ENCODE measurements around the gene MTMR11.

Gene MTMR11

DNA sequence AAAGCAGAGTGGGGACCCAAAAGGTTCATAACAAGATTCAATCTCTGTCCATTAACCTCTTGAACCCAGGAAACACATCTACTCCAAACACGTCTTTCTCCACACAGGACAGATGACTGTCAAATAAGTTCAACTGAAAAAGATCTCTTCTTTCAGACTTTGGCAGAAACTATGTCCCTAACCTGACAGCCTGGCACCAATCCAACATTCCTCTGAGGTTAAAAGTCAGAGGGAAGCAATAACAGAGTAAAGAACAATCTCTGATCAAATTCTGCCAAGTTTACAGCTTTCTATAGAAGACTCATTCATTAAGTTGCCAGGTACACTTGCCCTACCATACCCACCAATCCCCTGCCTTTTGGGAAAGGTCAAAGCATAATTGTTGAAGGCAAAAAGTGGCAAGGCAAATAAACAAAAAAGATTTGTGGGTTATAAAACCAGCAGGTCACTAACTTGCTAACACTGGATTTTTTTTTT, 41.9 kb upstream of the MTMR11 start:
- H3K14ac ChIP-seq (ENCODE audit: low read length), result no peak overlapping the region

DNA sequence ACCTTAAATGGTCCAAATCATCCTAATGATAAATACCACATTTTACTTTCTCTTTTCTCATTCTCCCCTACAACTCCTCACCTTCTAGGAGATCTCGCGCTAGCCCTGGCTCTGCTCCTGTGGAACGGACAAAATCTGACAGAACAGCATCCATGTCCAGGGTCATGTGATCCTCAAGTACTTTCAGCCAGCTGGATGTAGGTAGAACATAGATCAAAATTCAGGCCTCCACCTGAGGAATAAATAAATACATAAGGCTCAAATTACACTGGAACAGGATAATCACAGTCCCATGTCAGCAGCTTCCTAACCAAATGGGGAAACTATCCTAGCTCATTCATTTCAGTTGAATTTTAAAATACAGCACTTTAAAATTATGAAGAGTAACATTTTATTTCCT, 40.7 kb upstream of the MTMR11 start:
- H2BK12ac ChIP-seq (ENCODE audit: low read length), result no peak overlapping the region
- no peaks in the 10 kb centered on the region for H3K4me1 ChIP-seq (ENCODE audit: control insufficient read depth in 2 of 2, insufficient read depth in 1 of 2, low read depth in 1 of 2, low read length in 2 of 2)
- H3K23ac ChIP-seq (ENCODE audit: low read depth, low read length, poor library complexity), result no peak overlapping the region
- no peak for DNase-seq (ENCODE audit: low spot score)
- no peaks in the 10 kb centered on the region for H3K27me3 ChIP-seq (ENCODE audit: control insufficient read depth in 3 of 3, insufficient read depth in 3 of 3, low read depth in 1 of 3, low read length in 3 of 3)
- no peak overlapping the region for H4K8ac ChIP-seq (ENCODE audit: low read depth, low read length)
- H2BK120ac ChIP-seq (ENCODE audit: low read depth, low read length), result no peak overlapping the region
- no peaks in the 10 kb centered on the region for H3K79me1 ChIP-seq (ENCODE audit: low read depth, low read length)
- H3K4me3 ChIP-seq (ENCODE audit: low read length in 2 of 2), result no peak overlapping the region
- no peak overlapping the region for H3K14ac ChIP-seq (ENCODE audit: low read length)
- H4K91ac ChIP-seq (ENCODE audit: low read depth, low read length, poor library complexity), result no peak overlapping the region
- no peak overlapping the region for H3K9ac ChIP-seq (ENCODE audit: low read depth, low read length, poor library complexity)
- no peak overlapping the region for H2BK15ac ChIP-seq (ENCODE audit: low read length)
- H3K9me3 ChIP-seq (replicated peaks in 1 of 2; ENCODE audit: control insufficient read depth in 2 of 2, insufficient read depth in 1 of 2, low read depth in 1 of 2, low read length in 2 of 2), result no peaks in the 10 kb centered on the region
- no peak overlapping the region for H3K4me2 ChIP-seq (ENCODE audit: insufficient read depth, low read length, poor library complexity, severe bottlenecking)
- WGBS, 2 donors (ENCODE audit: extremely low coverage in 2 of 2, insufficient read length in 2 of 2, insufficient replicate concordance in 1 of 2), result no CpG with 5 or more reads among the region's 3 CpGs
- H3K4ac ChIP-seq (ENCODE audit: low read length), result no peak overlapping the region
- H3K36me3 ChIP-seq (replicated peaks in 1 of 2; ENCODE audit: control insufficient read depth in 2 of 2, insufficient read depth in 2 of 2, low read length in 2 of 2), result peaks cover 8 to 54% of the 10 kb centered on the region in 2 donors
- H2AFZ ChIP-seq (ENCODE audit: low read length), result no peak overlapping the region
- no peak overlapping the region for H3K18ac ChIP-seq (ENCODE audit: low read length)
- H3K27ac ChIP-seq (replicated peaks; ENCODE audit: low read length), result no peak overlapping the region
- no peak overlapping the region for H2AK5ac ChIP-seq (ENCODE audit: low read depth, low read length)
- no peak overlapping the region for H2BK5ac ChIP-seq (ENCODE audit: low read length)

More for the DNA sequence above, 41.9 kb upstream of the MTMR11 start:
- Histone ChIP-seq H2AK5ac (ENCODE audit: low read depth, low read length) (no peak overlapping the region), H3K36me3 (replicated peaks in 1 of 2; ENCODE audit: control insufficient read depth in 2 of 2, insufficient read depth in 2 of 2, low read length in 2 of 2) (peaks cover 5 to 42% of the 10 kb centered on the region in 2 donors), H4K8ac (ENCODE audit: low read depth, low read length) (no peak overlapping the region), H2BK120ac (ENCODE audit: low read depth, low read length) (no peak overlapping the region), H3K9me3 (replicated peaks in 1 of 2; ENCODE audit: control insufficient read depth in 2 of 2, insufficient read depth in 1 of 2, low read depth in 1 of 2, low read length in 2 of 2) (no peaks in the 10 kb centered on the region), H2BK12ac (ENCODE audit: low read length) (no peak overlapping the region), H2BK5ac (ENCODE audit: low read length) (no peak overlapping the region), H3K79me1 (ENCODE audit: low read depth, low read length) (no peaks in the 10 kb centered on the region), H3K4me1 (ENCODE audit: control insufficient read depth in 2 of 2, insufficient read depth in 1 of 2, low read depth in 1 of 2, low read length in 2 of 2) (no peaks in the 10 kb centered on the region), H3K9ac (ENCODE audit: low read depth, low read length, poor library complexity) (no peak overlapping the region), H3K27me3 (ENCODE audit: control insufficient read depth in 3 of 3, insufficient read depth in 3 of 3, low read depth in 1 of 3, low read length in 3 of 3) (no peaks in the 10 kb centered on the region), H2BK15ac (ENCODE audit: low read length) (no peak overlapping the region), H2AFZ (ENCODE audit: low read length) (no peak overlapping the region), H3K4me3 (ENCODE audit: low read length in 2 of 2) (no peak overlapping the region), H3K18ac (ENCODE audit: low read length) (no peak overlapping the region), H3K4ac (ENCODE audit: low read length) (no peak overlapping the region), H3K4me2 (ENCODE audit: insufficient read depth, low read length, poor library complexity, severe bottlenecking) (no peak overlapping the region), H3K23ac (ENCODE audit: low read depth, low read length, poor library complexity) (no peak overlapping the region), H3K27ac (replicated peaks; ENCODE audit: low read length) (no peak overlapping the region), H4K91ac (ENCODE audit: low read depth, low read length, poor library complexity) (no peak overlapping the region)
- DNase-seq (ENCODE audit: low spot score), result no peak
- no CpG with 5 or more reads among the region's 1 CpG for WGBS, 2 donors (ENCODE audit: extremely low coverage in 2 of 2, insufficient read length in 2 of 2, insufficient replicate concordance in 1 of 2)

DNA sequence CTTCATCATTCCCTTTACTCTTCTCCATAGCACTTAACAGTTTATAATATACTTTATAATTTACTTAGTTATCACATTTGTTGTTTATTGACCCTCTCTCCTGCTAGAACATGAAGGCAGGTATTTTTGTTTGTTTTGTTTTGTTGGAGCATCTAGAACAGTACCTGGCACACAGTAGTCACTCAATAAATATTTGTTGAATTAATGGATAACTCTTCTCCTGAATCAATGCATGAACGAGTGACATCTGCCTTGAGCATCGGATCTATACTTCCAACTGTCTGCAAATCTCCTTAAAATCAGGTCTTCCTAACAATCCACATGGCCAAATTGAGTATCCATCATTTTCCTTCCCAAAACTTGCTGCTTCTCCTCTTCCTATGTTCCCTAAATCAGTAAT, 35.9 kb upstream of the MTMR11 start:
- Histone ChIP-seq H3K14ac (ENCODE audit: low read length) (no peak overlapping the region), H3K4ac (ENCODE audit: low read length) (no peak overlapping the region), H3K27ac (replicated peaks; ENCODE audit: low read length) (no peak overlapping the region), H2BK120ac (ENCODE audit: low read depth, low read length) (no peak overlapping the region), H2AFZ (ENCODE audit: low read length) (no peak overlapping the region), H3K18ac (ENCODE audit: low read length) (no peak overlapping the region), H3K79me1 (ENCODE audit: low read depth, low read length) (no peaks in the 10 kb centered on the region), H3K4me3 (ENCODE audit: low read length in 2 of 2) (no peak overlapping the region), H3K4me1 (ENCODE audit: control insufficient read depth in 2 of 2, insufficient read depth in 1 of 2, low read depth in 1 of 2, low read length in 2 of 2) (no peaks in the 10 kb centered on the region), H3K4me2 (ENCODE audit: insufficient read depth, low read length, poor library complexity, severe bottlenecking) (no peak overlapping the region), H2AK5ac (ENCODE audit: low read depth, low read length) (no peak overlapping the region), H3K27me3 (ENCODE audit: control insufficient read depth in 3 of 3, insufficient read depth in 3 of 3, low read depth in 1 of 3, low read length in 3 of 3) (no peaks in the 10 kb centered on the region), H3K23ac (ENCODE audit: low read depth, low read length, poor library complexity) (no peak overlapping the region), H3K9ac (ENCODE audit: low read depth, low read length, poor library complexity) (no peak overlapping the region), H3K36me3 (replicated peaks in 1 of 2; ENCODE audit: control insufficient read depth in 2 of 2, insufficient read depth in 2 of 2, low read length in 2 of 2) (peaks cover 19 to 89% of the 10 kb centered on the region in 2 donors), H4K8ac (ENCODE audit: low read depth, low read length) (no peak overlapping the region), H2BK12ac (ENCODE audit: low read length) (no peak overlapping the region), H2BK15ac (ENCODE audit: low read length) (no peak overlapping the region), H3K9me3 (replicated peaks in 1 of 2; ENCODE audit: control insufficient read depth in 2 of 2, insufficient read depth in 1 of 2, low read depth in 1 of 2, low read length in 2 of 2) (no peaks in the 10 kb centered on the region), H4K91ac (ENCODE audit: low read depth, low read length, poor library complexity) (no peak overlapping the region), H2BK5ac (ENCODE audit: low read length) (no peak overlapping the region)
- no CpG with 5 or more reads among the region's 2 CpGs for whole genome bisulfite sequencing, 2 donors (ENCODE audit: extremely low coverage in 2 of 2, insufficient read length in 2 of 2, insufficient replicate concordance in 1 of 2)
- DNase-seq (ENCODE audit: low spot score), result no peak

DNA sequence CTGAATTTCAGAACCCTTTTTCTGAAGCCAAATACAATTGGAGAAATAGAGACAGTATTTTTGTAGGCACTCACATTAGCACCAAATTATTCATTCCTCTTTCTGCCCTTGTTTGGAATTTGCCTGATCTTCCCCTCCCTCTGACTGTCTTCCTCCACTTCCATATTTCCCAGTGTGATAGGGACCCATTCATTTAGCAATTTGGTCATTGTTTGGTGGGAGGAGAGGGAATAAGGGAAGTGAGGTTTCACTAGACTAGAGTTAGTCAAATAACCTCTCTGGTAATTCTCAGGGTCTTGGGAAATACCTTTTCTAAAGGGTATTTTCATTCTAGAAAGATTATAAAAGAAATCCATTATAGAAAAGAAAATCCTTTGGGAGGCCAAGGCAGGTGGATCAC, 31.0 kb upstream of the MTMR11 start:
- H3K36me3 ChIP-seq (replicated peaks in 1 of 2; ENCODE audit: control insufficient read depth in 2 of 2, insufficient read depth in 2 of 2, low read length in 2 of 2), result peaks cover 26 to 95% of the 10 kb centered on the region in 2 donors
- H3K18ac ChIP-seq (ENCODE audit: low read length), result no peak overlapping the region
- H3K9ac ChIP-seq (ENCODE audit: low read depth, low read length, poor library complexity), result no peak overlapping the region

More for the DNA sequence above, 31.0 kb upstream of the MTMR11 start:
- Histone ChIP-seq H4K91ac (ENCODE audit: low read depth, low read length, poor library complexity) (no peak overlapping the region), H3K4me1 (ENCODE audit: control insufficient read depth in 2 of 2, insufficient read depth in 1 of 2, low read depth in 1 of 2, low read length in 2 of 2) (no peaks in the 10 kb centered on the region), H3K4ac (ENCODE audit: low read length) (no peak overlapping the region), H3K4me2 (ENCODE audit: insufficient read depth, low read length, poor library complexity, severe bottlenecking) (no peak overlapping the region), H3K27me3 (ENCODE audit: control insufficient read depth in 3 of 3, insufficient read depth in 3 of 3, low read depth in 1 of 3, low read length in 3 of 3) (no peaks in the 10 kb centered on the region), H2BK15ac (ENCODE audit: low read length) (no peak overlapping the region), H3K79me1 (ENCODE audit: low read depth, low read length) (no peaks in the 10 kb centered on the region), H2AFZ (ENCODE audit: low read length) (no peak overlapping the region), H3K4me3 (ENCODE audit: low read length in 2 of 2) (no peak overlapping the region), H3K14ac (ENCODE audit: low read length) (no peak overlapping the region), H3K9me3 (replicated peaks in 1 of 2; ENCODE audit: control insufficient read depth in 2 of 2, insufficient read depth in 1 of 2, low read depth in 1 of 2, low read length in 2 of 2) (no peaks in the 10 kb centered on the region), H3K23ac (ENCODE audit: low read depth, low read length, poor library complexity) (no peak overlapping the region), H4K8ac (ENCODE audit: low read depth, low read length) (no peak overlapping the region), H2BK120ac (ENCODE audit: low read depth, low read length) (no peak overlapping the region), H2BK12ac (ENCODE audit: low read length) (no peak overlapping the region), H3K27ac (replicated peaks; ENCODE audit: low read length) (no peak overlapping the region), H2AK5ac (ENCODE audit: low read depth, low read length) (no peak overlapping the region), H2BK5ac (ENCODE audit: low read length) (no peak overlapping the region)
- no peak for DNase-seq (ENCODE audit: low spot score)
